SKM-1 treated with dmso at 0.1 percent for 144 hours (cell line): ENCODE measurements around the gene GADD45G.

Experiments used
- DNase-seq: peaks from one replicate; lab custom pipeline; 2025; ENCODE audit not compliant: unreplicated experiment; lab: John Stamatoyannopoulos, UW

GADD45G gene

GRCh38 chr9:89648247-89649000, 43.6 kb downstream of the GADD45G start:
- no peak for DNase-seq

GRCh38 chr9:89649039-89649691, 44.4 kb downstream of the GADD45G start:
- DNase-seq: no peak

- no peak for DNase-seq
Observed at GRCh38 chr9:89654025-89654662, 49.3 kb downstream of the GADD45G start.

GRCh38 chr9:89655056-89655989, 50.5 kb downstream of the GADD45G start:
- DNase-seq: no peak
